CD8-positive, alpha-beta memory T cell (primary cell): ENCODE measurements around the gene CPLX1. TPM values are rescaled to one million over a fixed set of nuclear protein-coding genes. Genes with fewer than 3 reads are reported as not detected.
"Not testable (repeated sequence)": the region's sequence is repeated elsewhere in the genome, so short reads cannot be mapped to it uniquely, and the experiment has no call there.

Experiments
- CTCF ChIA-PET: fragments of 350-600 bp; sonication (Branson Sonifier 250); formaldehyde crosslinking; loops from one replicate; lab custom pipeline; 2021; ENCODE audit warnings: antibody characterized with exemption; lab: Charles Lee
- POLR2A ChIA-PET: fragments of 350-600 bp; sonication (Branson Sonifier 250); formaldehyde crosslinking; loops from one replicate; lab custom pipeline; 2021; ENCODE audit warnings: antibody characterized with exemption; lab: Charles Lee
- DNase-seq, 5 donors: peaks; one replicate each; pipeline versions ENCODE4 v3.0.0 to v3.0.0-alpha.2; 2020 to 2022; ENCODE audit warnings: mixed read lengths in 1 of 5
- H3K27ac ChIP-seq: one replicate; pipeline ENCODE4 v1.7.0; 2013; ENCODE audit warnings: low read depth, mild to moderate bottlenecking, low read length, moderate library complexity
- H3K27me3 ChIP-seq: 2 replicates; pipeline ENCODE4 v1.7.0; 2013; ENCODE audit warnings: low read length, mild to moderate bottlenecking; ENCODE audit not compliant: insufficient read depth, poor library complexity, severe bottlenecking
- H3K36me3 ChIP-seq: 2 replicates; pipeline ENCODE4 v1.7.0; 2013; ENCODE audit warnings: mild to moderate bottlenecking, low read length, moderate library complexity; ENCODE audit not compliant: insufficient read depth
- H3K4me1 ChIP-seq: 2 replicates; pipeline ENCODE4 v1.7.0; 2013; ENCODE audit warnings: mild to moderate bottlenecking, low read length, moderate library complexity; ENCODE audit not compliant: insufficient read depth
- H3K4me3 ChIP-seq: 2 replicates; pipeline ENCODE4 v1.7.0; 2013; ENCODE audit warnings: mild to moderate bottlenecking, low read length
- H3K9me3 ChIP-seq: 2 replicates; pipeline ENCODE4 v1.7.0; 2013; ENCODE audit warnings: mild to moderate bottlenecking, low read length
- H3K27ac Mint-ChIP-seq, 8 donors: one replicate each; pipeline ENCODE4 v1.8.0; 2020 to 2021; ENCODE audit warnings: mixed read lengths in 8 of 8, mild to moderate bottlenecking in 6 of 8, inconsistent platforms in 3 of 8, moderate library complexity in 3 of 8
- H3K27me3 Mint-ChIP-seq, 2 donors: one replicate each; pipeline ENCODE4 v1.8.0; 2020 to 2021; ENCODE audit warnings: mixed read lengths in 2 of 2, mild to moderate bottlenecking in 1 of 2, moderate library complexity in 1 of 2
- H3K36me3 Mint-ChIP-seq, 3 donors: one replicate each; pipeline ENCODE4 v1.8.0; 2020 to 2021; ENCODE audit warnings: mixed read lengths in 3 of 3, inconsistent platforms in 1 of 3, mild to moderate bottlenecking in 1 of 3
- H3K4me1 Mint-ChIP-seq, 3 donors: one replicate each; pipeline ENCODE4 v1.8.0; 2020 to 2021; ENCODE audit warnings: mixed read lengths in 3 of 3, inconsistent platforms in 1 of 3, mild to moderate bottlenecking in 1 of 3
- H3K4me3 Mint-ChIP-seq, 7 donors: one replicate each; pipeline ENCODE4 v1.8.0; 2020 to 2021; ENCODE audit warnings: mixed read lengths in 7 of 7, mild to moderate bottlenecking in 6 of 7, moderate library complexity in 4 of 7, inconsistent platforms in 2 of 7
- H3K9me3 Mint-ChIP-seq, 5 donors: one replicate each; pipeline ENCODE4 v1.8.0; 2020 to 2022; ENCODE audit warnings: mixed read lengths in 5 of 5, mild to moderate bottlenecking in 3 of 5, moderate library complexity in 2 of 5, inconsistent platforms in 1 of 5
- polyA plus RNA-seq: library from polyadenylated mRNA; unstranded; fragments of 300-500 nt; fragmentation: Illumina TruSeq; gene quantifications from one replicate; pipeline ENCODE4 v1.2.3, GENCODE V29; 2021
- total RNA-seq, 2 experiments: library from RNA; stranded (reverse); gene quantifications; one replicate each; pipeline ENCODE4 v1.2.3, GENCODE V29; 2021

The CPLX1 gene
- total and polyA plus RNA-seq, 3 experiments from 2014 or later, result 0.13 to 0.16 TPM; not detected in 1

GRCh38 chr4:776743-777441 is 49.0 kb downstream of the CPLX1 start:
- H3K27me3 ChIP-seq, result no peaks in the 10 kb centered on the region
- peak overlapping the region in 6 of 8 donors; percentile 21 to 69 (median 44) for H3K27ac Mint-ChIP-seq
- peak overlapping the region in 6 of 7 donors; percentile 6 to 48 (median 22) for H3K4me3 Mint-ChIP-seq
- peaks cover 25% of the 10 kb centered on the region for H3K36me3 ChIP-seq
- no peak overlapping the region for H3K27ac ChIP-seq
- peaks cover 0 to 2% (median 0%) of the 10 kb centered on the region in 5 donors for H3K9me3 Mint-ChIP-seq
- peaks cover 54 to 82% (median 64%) of the 10 kb centered on the region in 3 donors for H3K4me1 Mint-ChIP-seq
- H3K4me3 ChIP-seq, result no peak overlapping the region
- CTCF ChIA-PET, result no interaction called here
- no peaks in the 10 kb centered on the region for H3K27me3 Mint-ChIP-seq
- peaks cover 20 to 68% (median 20%) of the 10 kb centered on the region in 3 donors for H3K36me3 Mint-ChIP-seq
- H3K4me1 ChIP-seq, result peaks cover 44% of the 10 kb centered on the region
- POLR2A ChIA-PET, result no interaction called here
- no peaks in the 10 kb centered on the region for H3K9me3 ChIP-seq
- DNase-seq, result no peak

- Mint-ChIP-seq H3K36me3 (peaks cover 20 to 71% (median 20%) of the 10 kb centered on the region in 3 donors), H3K4me3 (peak overlapping the region in 4 of 7 donors; percentile 59 to 77 (median 68)), H3K27ac (peak overlapping the region in 6 of 8 donors; percentile 2 to 92 (median 63)), H3K4me1 (peaks cover 51 to 80% (median 67%) of the 10 kb centered on the region in 3 donors)
- POLR2A ChIA-PET, H3K4me3 ChIP-seq, H3K27me3 Mint-ChIP-seq, H3K9me3 Mint-ChIP-seq, H3K27ac ChIP-seq, H3K9me3 ChIP-seq, DNase-seq, H3K27me3 ChIP-seq: not testable (repeated sequence)
- Histone ChIP-seq H3K4me1 (peaks cover 39% of the 10 kb centered on the region), H3K36me3 (peaks cover 31% of the 10 kb centered on the region)
- CTCF ChIA-PET, result interaction anchor here (1.6 kb wide), 1 partner anchor 33 kb away, joined by 6 read pairs; no protein-coding TSS in a partner anchor
Observed at GRCh38 chr4:775485-775884, 50.4 kb downstream of the CPLX1 start.

GRCh38 chr4:774419-775092 is 51.4 kb downstream of the CPLX1 start:
- Mint-ChIP-seq H3K36me3 (peaks cover 20 to 72% (median 23%) of the 10 kb centered on the region in 3 donors), H3K27ac (peak overlapping the region in 7 of 8 donors; percentile 39 to 92 (median 74)), H3K4me1 (peaks cover 47 to 80% (median 67%) of the 10 kb centered on the region in 3 donors), H3K4me3 (peak overlapping the region; percentile 33 to 83 (median 60))
- H3K9me3 Mint-ChIP-seq, H3K27me3 ChIP-seq, H3K9me3 ChIP-seq, H3K27me3 Mint-ChIP-seq, H3K4me3 ChIP-seq, POLR2A ChIA-PET, H3K27ac ChIP-seq, DNase-seq: not testable (repeated sequence)
- CTCF ChIA-PET, result interaction anchor here (1.3 to 1.6 kb wide), 2 partner anchors 12 to 32 kb away, joined by 4 to 6 read pairs; no protein-coding TSS in a partner anchor
- H3K36me3 ChIP-seq, result peaks cover 31% of the 10 kb centered on the region
- H3K4me1 ChIP-seq, result peaks cover 30% of the 10 kb centered on the region

GRCh38 chr4:773214-773613 is 52.7 kb downstream of the CPLX1 start:
- peaks cover 21% of the 10 kb centered on the region for H3K4me1 ChIP-seq
- peaks cover 45 to 72% (median 65%) of the 10 kb centered on the region in 3 donors for H3K4me1 Mint-ChIP-seq
- peaks cover 17 to 72% (median 24%) of the 10 kb centered on the region in 3 donors for H3K36me3 Mint-ChIP-seq
- CTCF ChIA-PET, result interaction anchor here (1.1 kb wide), 1 partner anchor 214 kb away, joined by 3 read pairs; the partner anchor contains the start of gene IDUA
- H3K27me3 Mint-ChIP-seq, result no peaks in the 10 kb centered on the region
- no peaks in the 10 kb centered on the region for H3K9me3 ChIP-seq
- no peak overlapping the region for H3K4me3 ChIP-seq
- peak overlapping the region in 1 of 8 donors; percentile 57 for H3K27ac Mint-ChIP-seq
- DNase-seq, result no peak
- no peaks in the 10 kb centered on the region for H3K27me3 ChIP-seq
- peaks cover 27% of the 10 kb centered on the region for H3K36me3 ChIP-seq
- no peaks in the 10 kb centered on the region for H3K9me3 Mint-ChIP-seq
- H3K4me3 Mint-ChIP-seq, result no peak overlapping the region
- H3K27ac ChIP-seq, result no peak overlapping the region
- POLR2A ChIA-PET, result no interaction called here

- Mint-ChIP-seq H3K4me3 (peak overlapping the region in 1 of 7 donors; percentile 23), H3K27ac (peak overlapping the region in 1 of 8 donors; percentile 38), H3K4me1 (peaks cover 41 to 70% (median 61%) of the 10 kb centered on the region in 3 donors), H3K36me3 (peaks cover 14 to 72% (median 24%) of the 10 kb centered on the region in 3 donors), H3K27me3 (no peaks in the 10 kb centered on the region), H3K9me3 (no peaks in the 10 kb centered on the region)
- Histone ChIP-seq H3K36me3 (peaks cover 27% of the 10 kb centered on the region), H3K27ac (no peak overlapping the region), H3K4me1 (peaks cover 21% of the 10 kb centered on the region), H3K4me3 (no peak overlapping the region), H3K9me3 (no peaks in the 10 kb centered on the region), H3K27me3 (no peaks in the 10 kb centered on the region)
- DNase-seq, result no peak
- ChIA-PET POLR2A (no interaction called here), CTCF (interaction anchor here (1.1 kb wide), 1 partner anchor 214 kb away, joined by 3 read pairs; the partner anchor contains the start of gene IDUA)
Observed at GRCh38 chr4:772776-773175, 53.2 kb downstream of the CPLX1 start.

GRCh38 chr4:772118-772517 is 53.8 kb downstream of the CPLX1 start:
- Mint-ChIP-seq H3K27ac (peak overlapping the region in 2 of 8 donors; percentile 12 to 42), H3K27me3 (no peaks in the 10 kb centered on the region), H3K4me1 (peaks cover 39 to 70% (median 55%) of the 10 kb centered on the region in 3 donors), H3K36me3 (peaks cover 10 to 72% (median 26%) of the 10 kb centered on the region in 3 donors), H3K4me3 (no peak overlapping the region), H3K9me3 (no peaks in the 10 kb centered on the region)
- peaks cover 27% of the 10 kb centered on the region for H3K36me3 ChIP-seq
- H3K4me1 ChIP-seq, result peaks cover 21% of the 10 kb centered on the region
- H3K27ac ChIP-seq, result no peak overlapping the region
- H3K4me3 ChIP-seq, result no peak overlapping the region
- POLR2A ChIA-PET, result no interaction called here
- CTCF ChIA-PET, result no interaction called here
- H3K9me3 ChIP-seq, result no peaks in the 10 kb centered on the region
- no peak for DNase-seq
- H3K27me3 ChIP-seq, result no peaks in the 10 kb centered on the region

GRCh38 chr4:771464-771863 is 54.5 kb downstream of the CPLX1 start:
- ChIA-PET CTCF (no interaction called here), POLR2A (interaction anchor here (0.7 kb wide), 1 partner anchor 177 kb away, joined by 10 read pairs; no protein-coding TSS in a partner anchor)
- Histone ChIP-seq H3K36me3 (peaks cover 32% of the 10 kb centered on the region), H3K9me3 (no peaks in the 10 kb centered on the region), H3K27ac (no peak overlapping the region), H3K4me3 (no peak overlapping the region), H3K4me1 (peaks cover 21% of the 10 kb centered on the region), H3K27me3 (no peaks in the 10 kb centered on the region)
- no peaks in the 10 kb centered on the region for H3K9me3 Mint-ChIP-seq
- H3K27me3 Mint-ChIP-seq, result no peaks in the 10 kb centered on the region
- DNase-seq, result no peak
- H3K27ac Mint-ChIP-seq, result peak overlapping the region in 3 of 8 donors; percentile 12 to 58 (median 56)
- peaks cover 10 to 73% (median 22%) of the 10 kb centered on the region in 3 donors for H3K36me3 Mint-ChIP-seq
- peaks cover 36 to 64% (median 49%) of the 10 kb centered on the region in 3 donors for H3K4me1 Mint-ChIP-seq
- H3K4me3 Mint-ChIP-seq, result no peak overlapping the region
